ENCODE results near the gene SMIM41. TPM values are rescaled to one million over a fixed set of nuclear protein-coding genes. Genes with fewer than 3 reads are reported as not detected.
A peak's percentile ranks its signal among the peaks of the same experiment; 100 is the strongest.

The SMIM41 gene
- total RNA-seq, 4 donors from 2014 or later: 0.64 to 1.5 (median 0.80) TPM; not detected in 1

- intact Hi-C loops (cut with DNase I; ENCODE audit: low total_unique reads): no loop called here
- peaks cover 8% of the 10 kb centered on the region for H3K27me3 ChIP-seq
- no peaks in the 10 kb centered on the region for H3K4me1 ChIP-seq
- H3K4me3 ChIP-seq: no peak overlapping the region
- in situ Hi-C loops (cut with MboI; ENCODE audit: low pct_ligation_motif_present in 1 of 4, low pct_unique_long_range_greater_than_20kb in 1 of 4, low sequenced_read_pairs in 3 of 4): no loop called here
- no peak for DNase-seq
- no peaks in the 10 kb centered on the region for H3K36me3 ChIP-seq
- 62 to 67% methylated on average over 1 to 21 of the region's 21 CpGs for WGBS, 2 donors (ENCODE audit: low coverage in 1 of 2)
- H3K9me3 ChIP-seq: no peaks in the 10 kb centered on the region
- TF ChIP-seq POLR2A (IDR thresholded peaks at IDR 0.05) (no peak), EP300 (IDR thresholded peaks at IDR 0.05; ENCODE audit: low read depth) (no peak), POLR2AphosphoS5 (IDR thresholded peaks at IDR 0.05) (no peak), CTCF (IDR thresholded peaks at IDR 0.05) (no peak)
- peak overlapping the region in 1 of 4 donors; percentile 17 for H3K27ac ChIP-seq
Observed at GRCh38 chr12:52126605-52127578, 47.4 kb downstream of the SMIM41 start.

- Histone ChIP-seq H3K36me3 (no peaks in the 10 kb centered on the region), H3K27me3 (peaks cover 6% of the 10 kb centered on the region), H3K4me3 (no peak overlapping the region), H3K27ac (no peak overlapping the region), H3K9me3 (no peaks in the 10 kb centered on the region), H3K4me1 (no peaks in the 10 kb centered on the region)
- TF ChIP-seq EP300 (IDR thresholded peaks at IDR 0.05; ENCODE audit: low read depth) (no peak), POLR2AphosphoS5 (IDR thresholded peaks at IDR 0.05) (no peak), CTCF (IDR thresholded peaks at IDR 0.05) (no peak), POLR2A (IDR thresholded peaks at IDR 0.05) (no peak)
- in situ Hi-C loops (cut with MboI; ENCODE audit: low pct_ligation_motif_present in 1 of 4, low pct_unique_long_range_greater_than_20kb in 1 of 4, low sequenced_read_pairs in 3 of 4): no loop called here
- intact Hi-C loops (cut with DNase I; ENCODE audit: low total_unique reads): no loop called here
- WGBS, 2 donors (ENCODE audit: low coverage in 1 of 2): 57 to 64% methylated on average over 9 to 10 of the region's 10 CpGs
- DNase-seq: no peak
Observed at GRCh38 chr12:52127683-52128450, 48.4 kb downstream of the SMIM41 start.

GRCh38 chr12:52130711-52131110 lies 51.2 kb downstream of the SMIM41 start:
- no peak for TF ChIP-seq POLR2AphosphoS5 (IDR thresholded peaks at IDR 0.05)
- no peak for TF ChIP-seq POLR2A (IDR thresholded peaks at IDR 0.05)
- TF ChIP-seq CTCF (IDR thresholded peaks at IDR 0.05): no peak
- TF ChIP-seq EP300 (IDR thresholded peaks at IDR 0.05; ENCODE audit: low read depth): no peak
- no peak for DNase-seq
- H3K36me3 ChIP-seq: no peaks in the 10 kb centered on the region
- no peak overlapping the region for H3K4me3 ChIP-seq
- in situ Hi-C loops (cut with MboI; ENCODE audit: low pct_ligation_motif_present in 1 of 4, low pct_unique_long_range_greater_than_20kb in 1 of 4, low sequenced_read_pairs in 3 of 4) (no loop called here), intact Hi-C loops (cut with DNase I; ENCODE audit: low total_unique reads) (no loop called here)
- no peaks in the 10 kb centered on the region for H3K4me1 ChIP-seq
- WGBS, 2 donors (ENCODE audit: low coverage in 1 of 2): 81% methylated on average over 5 of the region's 5 CpGs; no CpG with 5 or more reads in 1 of the 2 donors
- H3K27me3 ChIP-seq: peaks cover 6% of the 10 kb centered on the region
- no peak overlapping the region for H3K27ac ChIP-seq
- H3K9me3 ChIP-seq: no peaks in the 10 kb centered on the region

GRCh38 chr12:52132754-52133161 lies 53.3 kb downstream of the SMIM41 start:
- in situ Hi-C loops (cut with MboI; ENCODE audit: low pct_ligation_motif_present in 1 of 4, low pct_unique_long_range_greater_than_20kb in 1 of 4, low sequenced_read_pairs in 3 of 4) (no loop called here), intact Hi-C loops (cut with DNase I; ENCODE audit: low total_unique reads) (no loop called here)
- no peaks in the 10 kb centered on the region for H3K9me3 ChIP-seq
- TF ChIP-seq CTCF (IDR thresholded peaks at IDR 0.05) (no peak), POLR2A (IDR thresholded peaks at IDR 0.05) (no peak), POLR2AphosphoS5 (IDR thresholded peaks at IDR 0.05) (no peak), EP300 (IDR thresholded peaks at IDR 0.05; ENCODE audit: low read depth) (no peak)
- H3K4me1 ChIP-seq: no peaks in the 10 kb centered on the region
- DNase-seq: no peak
- H3K27ac ChIP-seq: no peak overlapping the region
- H3K4me3 ChIP-seq: no peak overlapping the region
- no peaks in the 10 kb centered on the region for H3K27me3 ChIP-seq
- WGBS, 2 donors (ENCODE audit: low coverage in 1 of 2): 33 to 61% methylated on average over 2 to 3 of the region's 3 CpGs
- no peaks in the 10 kb centered on the region for H3K36me3 ChIP-seq
